Endometrial microvascular endothelial cells (primary cell): ENCODE results near the gene IL22RA1. TPM values are rescaled to one million over a fixed set of nuclear protein-coding genes. Genes with fewer than 3 reads are reported as not detected.

Experiments used
- total RNA-seq: library from RNA; depleted of rRNA; stranded (reverse); fragments of >200 nt; gene quantifications from one replicate; pipeline ENCODE4 v1.2.3, GENCODE V29; 2015; ENCODE audit errors: inconsistent ontology term

The IL22RA1 gene
- total RNA-seq, 1 donor from 2014 or later: not detected

Other genes starting within 250 kb of the IL22RA1 start
- gene CNR2, start 229.8 kb downstream of the IL22RA1 start, total RNA-seq: not detected
- gene PNRC2, start 183.3 kb downstream of the IL22RA1 start, total RNA-seq: 100 TPM
- gene SRSF10, start 162.8 kb downstream of the IL22RA1 start, total RNA-seq: 68.3 TPM
- not detected for gene MYOM3, start 31.0 kb downstream of the IL22RA1 start, total RNA-seq
- gene IFNLR1, start 44.1 kb upstream of the IL22RA1 start, total RNA-seq: not detected
- gene GRHL3, start 176.2 kb upstream of the IL22RA1 start, total RNA-seq: not detected